Peyer's patch (tissue), 4 donors: ENCODE results near the gene NDUFB4.

Experiments
- POLR2A ChIP-seq, 2 donors: fragments of 450-650 bp; IDR thresholded peaks; one replicate each; pipeline ENCODE4 v1.5.1; 2017; ENCODE audit warnings: antibody characterized with exemption in 2 of 2, mild to moderate bottlenecking in 2 of 2, moderate library complexity in 2 of 2
- TF ChIP-seq, protein P1 (sequence below), 6 experiments: fragments of 450-650 bp in 4 of 6; fragments of 200-600 bp in 2 of 6; sonication (generic) in 1 of 6; IDR thresholded peaks; one replicate each; pipeline ENCODE4 v1.5.1; 2017 to 2019; ENCODE audit warnings: antibody characterized with exemption in 6 of 6, mild to moderate bottlenecking in 3 of 6, moderate library complexity in 1 of 6

DNA sequence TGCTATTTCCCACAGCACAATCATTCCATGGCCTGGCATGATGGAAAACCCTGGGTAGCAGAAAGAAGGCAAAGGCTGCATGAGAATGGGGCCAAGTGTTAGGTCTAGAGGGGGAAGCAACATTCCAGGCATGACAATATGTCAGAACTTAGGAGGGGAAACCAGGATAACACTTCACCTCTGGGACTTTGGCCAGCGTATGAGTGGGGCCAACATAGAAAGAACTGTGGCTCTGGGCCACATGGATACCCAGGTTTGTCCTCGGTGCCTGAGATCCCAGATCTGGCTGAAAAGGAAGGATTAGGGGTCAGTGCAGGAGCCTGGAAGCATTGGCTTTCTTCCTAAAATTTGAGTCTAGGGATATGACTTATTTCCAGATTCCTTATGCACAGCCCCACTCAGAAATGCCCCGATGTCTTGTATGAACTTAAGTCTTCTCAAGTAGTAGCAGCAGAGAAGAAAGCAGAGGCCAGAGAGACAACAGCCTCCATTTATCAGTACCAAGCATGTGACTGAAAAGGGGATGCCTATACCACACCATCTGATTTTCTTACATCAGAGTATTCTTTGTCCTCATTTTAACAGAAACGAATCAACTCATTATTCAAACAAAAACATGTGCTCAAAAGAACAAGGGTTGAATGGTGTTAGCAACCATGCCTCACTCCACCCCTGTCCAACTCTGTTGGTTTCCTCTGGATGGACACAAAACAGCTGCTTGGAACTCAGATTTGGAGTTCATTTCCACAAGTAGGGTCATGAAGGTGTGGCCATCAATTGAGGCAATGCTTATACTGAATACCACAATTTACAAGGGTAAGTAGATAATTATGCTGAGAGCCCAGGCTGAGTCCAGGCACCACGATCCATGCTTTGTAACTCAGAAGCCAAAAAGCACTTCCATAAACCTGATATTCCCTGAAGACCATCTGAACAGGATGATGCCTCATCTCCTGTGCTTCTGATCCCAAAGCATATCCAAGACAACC lies 43.7 kb upstream of the NDUFB4 start:
- TF ChIP-seq POLR2A (IDR thresholded peaks at IDR 0.05) = no peak
- TF ChIP-seq, protein P1, sequence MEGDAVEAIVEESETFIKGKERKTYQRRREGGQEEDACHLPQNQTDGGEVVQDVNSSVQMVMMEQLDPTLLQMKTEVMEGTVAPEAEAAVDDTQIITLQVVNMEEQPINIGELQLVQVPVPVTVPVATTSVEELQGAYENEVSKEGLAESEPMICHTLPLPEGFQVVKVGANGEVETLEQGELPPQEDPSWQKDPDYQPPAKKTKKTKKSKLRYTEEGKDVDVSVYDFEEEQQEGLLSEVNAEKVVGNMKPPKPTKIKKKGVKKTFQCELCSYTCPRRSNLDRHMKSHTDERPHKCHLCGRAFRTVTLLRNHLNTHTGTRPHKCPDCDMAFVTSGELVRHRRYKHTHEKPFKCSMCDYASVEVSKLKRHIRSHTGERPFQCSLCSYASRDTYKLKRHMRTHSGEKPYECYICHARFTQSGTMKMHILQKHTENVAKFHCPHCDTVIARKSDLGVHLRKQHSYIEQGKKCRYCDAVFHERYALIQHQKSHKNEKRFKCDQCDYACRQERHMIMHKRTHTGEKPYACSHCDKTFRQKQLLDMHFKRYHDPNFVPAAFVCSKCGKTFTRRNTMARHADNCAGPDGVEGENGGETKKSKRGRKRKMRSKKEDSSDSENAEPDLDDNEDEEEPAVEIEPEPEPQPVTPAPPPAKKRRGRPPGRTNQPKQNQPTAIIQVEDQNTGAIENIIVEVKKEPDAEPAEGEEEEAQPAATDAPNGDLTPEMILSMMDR (IDR thresholded peaks at IDR 0.05) = no peak
